Stimulated activated CD8-positive, alpha-beta memory T cell treated with anti-CD3 and anti-CD28 coated beads, Interleukin-15, amount 100 ng/mL, for 24 hours (primary cell): Measurements from ENCODE around the gene FAU.
"Not testable (repeated sequence)": the region's sequence is repeated elsewhere in the genome, so short reads cannot be mapped to it uniquely, and the experiment has no call there.

Experiments
- DNase-seq: peaks from one replicate; pipeline ENCODE4 v3.0.0-alpha.2; 2020; ENCODE audit warnings: low read depth

FAU gene

GRCh38 chr11:65121865-65122696, at the start of gene FAU, which contains the start of gene MRPL49:
Gene FAU, minus strand, starts transcription at chr11:65122134. Its CDS starts 321 bp downstream, at chr11:65121813.
Gene MRPL49, plus strand, starts transcription at chr11:65122321. Its CDS starts 26 bp downstream, at chr11:65122347.
- DNase-seq = peak; percentile 93

GRCh38 chr11:65170058-65170534, 48.2 kb upstream of the FAU start, which contains the start of gene SPDYC:
Gene SPDYC, plus strand, starts transcription at chr11:65170233. Its CDS starts 1,125 bp downstream, at chr11:65171358.
- no peak for DNase-seq

- no peak for DNase-seq
Observed at GRCh38 chr11:65169164-65169641, 47.3 kb upstream of the FAU start.

- DNase-seq = no peak
Observed at GRCh38 chr11:65167656-65168055, 45.7 kb upstream of the FAU start.

GRCh38 chr11:65166893-65167292, 45.0 kb upstream of the FAU start:
- no peak for DNase-seq

- no peak for DNase-seq
Observed at GRCh38 chr11:65165410-65166317, 43.7 kb upstream of the FAU start.

- no peak for DNase-seq
Observed at GRCh38 chr11:65163684-65164083, 41.8 kb upstream of the FAU start.

- DNase-seq = no peak
Observed at GRCh38 chr11:65160643-65161042, 38.7 kb upstream of the FAU start.

GRCh38 chr11:65159012-65159411, 37.1 kb upstream of the FAU start:
- no peak for DNase-seq

- DNase-seq = no peak
Observed at GRCh38 chr11:65157336-65157735, 35.4 kb upstream of the FAU start.

GRCh38 chr11:65156926-65157325, 35.0 kb upstream of the FAU start:
- DNase-seq = no peak

- no peak for DNase-seq
Observed at GRCh38 chr11:65156256-65156655, 34.3 kb upstream of the FAU start.

GRCh38 chr11:65152122-65152521, 30.2 kb upstream of the FAU start:
- DNase-seq = no peak

GRCh38 chr11:65151331-65151899, 29.5 kb upstream of the FAU start:
- DNase-seq = no peak

GRCh38 chr11:65150509-65151299, 28.8 kb upstream of the FAU start:
- no peak for DNase-seq

GRCh38 chr11:65150131-65150508, 28.2 kb upstream of the FAU start:
- DNase-seq = not testable (repeated sequence)

- no peak for DNase-seq
Observed at GRCh38 chr11:65148657-65149056, 26.7 kb upstream of the FAU start.

- no peak for DNase-seq
Observed at GRCh38 chr11:65147352-65148075, 25.6 kb upstream of the FAU start.

- no peak for DNase-seq
Observed at GRCh38 chr11:65141896-65142494, 20.1 kb upstream of the FAU start.

GRCh38 chr11:65136515-65137096, 14.7 kb upstream of the FAU start:
- DNase-seq = no peak
